WERI-Rb-1 (cell line): Measurements from ENCODE around the gene ID1.

Experiments
- DNase-seq: peaks from one replicate; pipeline ENCODE4 v3.0.0-alpha.2; 2020
- H3K27ac ChIP-seq: fragments of 250-450 bp; sonication (Bioruptor Pico); 2 replicates; pipeline ENCODE4 v1.5.1; 2020; ENCODE audit warnings: mild to moderate bottlenecking, moderate library complexity
- H3K27me3 ChIP-seq: fragments of 250-450 bp; sonication (Bioruptor Pico); 2 replicates; pipeline ENCODE4 v1.5.1; 2021; ENCODE audit warnings: mild to moderate bottlenecking, low read depth, moderate library complexity; ENCODE audit not compliant: insufficient read depth, severe bottlenecking
- H3K36me3 ChIP-seq: fragments of 250-450 bp; sonication (Bioruptor Pico); 2 replicates; pipeline ENCODE4 v1.5.1; 2020; ENCODE audit warnings: mild to moderate bottlenecking, moderate library complexity
- H3K4me3 ChIP-seq: 2 replicates; pipeline ENCODE4 v1.5.1; 2011; ENCODE audit warnings: low read depth, mild to moderate bottlenecking, control low read depth, low read length
- H3K9me3 ChIP-seq: fragments of 250-450 bp; sonication (Bioruptor Pico); 2 replicates; pipeline ENCODE4 v1.5.1; 2021; ENCODE audit warnings: mild to moderate bottlenecking, moderate library complexity; ENCODE audit not compliant: severe bottlenecking
- TF ChIP-seq, protein P1 (sequence below): IDR thresholded peaks from 2 replicates; pipeline ENCODE4 v1.5.1; 2011; ENCODE audit warnings: low read depth, mild to moderate bottlenecking, control low read depth, inconsistent platforms, low read length

The ID1 gene

DNA sequence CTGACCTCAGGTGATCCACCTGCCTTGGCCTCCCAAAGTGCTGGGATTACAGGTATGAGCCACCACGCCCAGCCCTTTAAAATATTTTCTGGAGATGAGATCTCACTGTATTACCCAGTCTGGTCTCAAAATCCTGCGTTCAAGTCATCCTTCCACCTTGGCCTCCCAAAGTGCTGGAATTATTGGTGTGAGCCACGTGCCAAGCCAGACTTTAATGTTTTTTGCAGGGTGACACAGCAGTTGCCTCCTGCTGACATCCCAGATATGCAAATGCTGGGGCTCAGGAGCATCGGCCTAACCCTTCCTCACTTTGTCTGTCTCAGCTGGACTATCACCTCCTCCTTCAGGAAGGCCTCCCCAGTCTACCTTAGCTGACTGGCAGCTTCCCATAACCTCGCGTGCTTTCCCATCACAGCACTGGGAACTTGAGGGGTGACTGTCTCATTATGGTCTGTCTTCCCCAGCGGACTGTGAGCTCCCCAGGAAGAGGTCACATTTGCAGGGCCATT is 14.3 kb upstream of the ID1 start:
- H3K36me3 ChIP-seq = no peaks in the 10 kb centered on the region
- no peaks in the 10 kb centered on the region for H3K9me3 ChIP-seq
- TF ChIP-seq, protein P1, sequence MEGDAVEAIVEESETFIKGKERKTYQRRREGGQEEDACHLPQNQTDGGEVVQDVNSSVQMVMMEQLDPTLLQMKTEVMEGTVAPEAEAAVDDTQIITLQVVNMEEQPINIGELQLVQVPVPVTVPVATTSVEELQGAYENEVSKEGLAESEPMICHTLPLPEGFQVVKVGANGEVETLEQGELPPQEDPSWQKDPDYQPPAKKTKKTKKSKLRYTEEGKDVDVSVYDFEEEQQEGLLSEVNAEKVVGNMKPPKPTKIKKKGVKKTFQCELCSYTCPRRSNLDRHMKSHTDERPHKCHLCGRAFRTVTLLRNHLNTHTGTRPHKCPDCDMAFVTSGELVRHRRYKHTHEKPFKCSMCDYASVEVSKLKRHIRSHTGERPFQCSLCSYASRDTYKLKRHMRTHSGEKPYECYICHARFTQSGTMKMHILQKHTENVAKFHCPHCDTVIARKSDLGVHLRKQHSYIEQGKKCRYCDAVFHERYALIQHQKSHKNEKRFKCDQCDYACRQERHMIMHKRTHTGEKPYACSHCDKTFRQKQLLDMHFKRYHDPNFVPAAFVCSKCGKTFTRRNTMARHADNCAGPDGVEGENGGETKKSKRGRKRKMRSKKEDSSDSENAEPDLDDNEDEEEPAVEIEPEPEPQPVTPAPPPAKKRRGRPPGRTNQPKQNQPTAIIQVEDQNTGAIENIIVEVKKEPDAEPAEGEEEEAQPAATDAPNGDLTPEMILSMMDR = no peak
- DNase-seq = no peak
- H3K27ac ChIP-seq = no peak overlapping the region
- no peak overlapping the region for H3K4me3 ChIP-seq
- no peaks in the 10 kb centered on the region for H3K27me3 ChIP-seq

DNA sequence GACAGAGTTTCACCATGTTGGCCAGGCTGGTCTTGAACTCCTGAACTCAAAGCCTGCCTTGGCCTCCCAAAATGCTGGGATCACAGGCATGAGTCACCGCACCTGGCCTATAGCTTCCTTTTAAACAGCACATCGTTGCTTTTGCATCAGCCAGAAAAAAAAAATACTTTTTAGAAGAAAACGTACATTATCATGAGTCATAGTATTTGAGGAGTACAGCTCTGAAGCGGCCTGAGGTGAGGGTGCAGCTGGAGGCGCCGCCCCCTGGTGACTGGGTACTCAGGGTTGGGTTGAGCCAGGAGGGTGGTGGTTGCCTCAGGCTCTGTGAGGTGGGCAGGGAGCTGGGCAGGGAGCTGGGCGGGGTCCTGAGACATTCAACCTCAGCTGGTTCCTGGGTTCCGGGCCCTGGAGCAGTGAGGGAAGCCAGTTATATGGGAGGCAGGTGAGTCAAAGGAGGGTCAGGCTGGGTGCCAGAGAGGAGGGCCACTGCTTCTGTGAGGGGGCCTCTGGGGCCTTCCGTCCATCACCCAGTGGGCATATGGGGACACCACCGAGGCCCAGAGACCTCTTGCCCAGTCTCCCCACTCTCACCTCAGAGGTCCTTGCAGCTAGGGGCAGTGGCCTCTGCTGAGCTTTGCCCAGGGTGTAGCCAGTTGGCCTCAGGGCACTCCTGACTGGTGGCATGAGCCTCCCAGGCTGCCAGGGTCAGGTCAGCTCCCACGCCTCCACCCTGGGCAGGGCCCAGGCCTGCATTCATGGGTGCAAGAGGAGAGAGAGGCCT is 11.7 kb upstream of the ID1 start:
- TF ChIP-seq, protein P1 = no peak
- Histone ChIP-seq H3K36me3 (no peaks in the 10 kb centered on the region), H3K27me3 (no peaks in the 10 kb centered on the region), H3K4me3 (no peak overlapping the region), H3K9me3 (no peaks in the 10 kb centered on the region), H3K27ac (no peak overlapping the region)
- DNase-seq = no peak

DNA sequence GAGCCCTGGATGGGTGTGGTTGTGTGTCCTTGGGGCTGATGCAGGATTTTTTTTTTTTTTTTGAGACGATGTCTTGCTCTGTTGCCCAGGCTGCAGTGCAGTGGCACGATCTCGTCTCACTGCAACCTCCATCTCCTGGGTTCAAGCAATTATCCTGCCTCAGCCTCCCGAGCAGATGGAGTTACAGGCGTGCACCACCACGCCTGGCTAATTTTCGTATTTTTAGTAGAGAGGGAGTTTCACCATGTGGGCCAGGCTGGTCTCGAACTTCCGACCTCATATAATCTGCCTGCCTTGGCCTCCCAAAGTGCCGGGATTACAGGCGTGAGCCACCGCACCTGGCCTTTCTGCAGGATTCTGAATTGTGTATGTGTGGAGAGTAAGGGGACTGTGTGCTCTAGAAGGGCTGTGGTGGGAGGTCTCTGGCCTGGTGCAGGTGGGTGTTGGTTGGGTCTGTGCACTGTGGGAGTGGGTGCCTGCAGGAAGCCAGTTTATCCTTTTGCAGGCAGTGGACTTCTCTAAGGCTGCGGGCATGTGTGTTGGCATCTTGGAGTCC is 11.0 kb upstream of the ID1 start:
- no peak overlapping the region for H3K27ac ChIP-seq
- H3K4me3 ChIP-seq = no peak overlapping the region

DNA sequence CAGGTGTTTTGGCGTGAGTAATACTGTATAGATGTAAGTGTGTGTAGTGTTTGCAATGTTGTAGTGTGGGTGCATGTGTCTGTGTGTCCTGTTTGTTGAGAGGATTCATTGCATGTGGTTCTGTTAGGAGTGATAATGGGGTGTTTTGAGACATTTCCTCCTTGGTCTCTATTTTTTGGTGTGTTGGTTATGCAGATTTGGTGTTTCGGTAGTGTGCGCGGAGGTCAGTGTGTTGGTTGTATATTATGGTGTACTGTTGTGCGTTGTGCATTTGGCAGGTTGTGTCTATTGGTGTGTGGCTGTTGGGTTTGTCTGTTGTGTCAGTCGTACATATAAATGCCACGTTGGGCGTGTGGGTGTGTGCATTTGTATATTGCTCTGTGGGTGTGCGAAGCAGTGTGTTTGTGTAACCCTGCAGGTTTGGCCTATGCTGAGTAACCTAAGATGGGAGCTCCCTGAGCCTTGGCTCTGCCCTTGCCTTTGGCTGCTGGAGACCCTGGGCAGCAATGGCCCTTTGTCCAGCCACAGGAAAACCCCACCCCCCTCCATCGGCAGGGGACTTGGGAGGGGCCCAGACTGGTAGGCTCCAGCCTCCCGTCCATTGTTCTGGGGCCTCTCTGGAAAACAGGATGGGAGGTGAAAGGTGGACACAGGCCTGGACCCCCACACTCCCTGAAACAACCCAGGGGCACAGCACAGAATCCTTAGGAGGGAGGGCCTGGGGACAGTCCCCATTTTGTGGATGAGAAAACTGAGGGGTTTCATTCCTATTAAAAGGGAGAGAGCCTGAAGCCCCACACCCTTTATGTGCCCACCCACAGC is 10.3 kb upstream of the ID1 start:
- Histone ChIP-seq H3K4me3 (no peak overlapping the region), H3K27ac (no peak overlapping the region), H3K27me3 (no peaks in the 10 kb centered on the region), H3K9me3 (no peaks in the 10 kb centered on the region), H3K36me3 (no peaks in the 10 kb centered on the region)
- TF ChIP-seq, protein P1 = no peak
- no peak for DNase-seq

More for the DNA sequence above, 11.0 kb upstream of the ID1 start:
- Histone ChIP-seq H3K9me3 (no peaks in the 10 kb centered on the region), H3K36me3 (no peaks in the 10 kb centered on the region), H3K27me3 (no peaks in the 10 kb centered on the region)
- no peak for DNase-seq
- TF ChIP-seq, protein P1 = no peak

DNA sequence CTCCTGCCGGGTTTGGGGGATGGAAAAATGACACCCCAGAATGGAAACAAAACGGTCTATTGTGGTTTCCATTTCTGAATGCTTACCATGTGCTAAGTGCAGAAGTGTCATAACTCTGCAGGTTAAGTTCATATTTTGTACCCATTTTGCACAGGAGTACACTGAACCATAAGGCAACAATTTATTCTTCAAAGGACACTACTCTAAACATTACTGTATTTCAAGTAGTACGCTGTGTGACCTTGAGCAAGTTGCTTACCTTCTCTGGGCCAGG is 9.8 kb upstream of the ID1 start:
- TF ChIP-seq, protein P1 = no peak
- Histone ChIP-seq H3K9me3 (no peaks in the 10 kb centered on the region), H3K27ac (no peak overlapping the region), H3K27me3 (no peaks in the 10 kb centered on the region), H3K4me3 (no peak overlapping the region), H3K36me3 (no peaks in the 10 kb centered on the region)
- no peak for DNase-seq
